Natural killer cell (primary cell): Measurements from ENCODE around the gene SGO2. TPM values are rescaled to one million over a fixed set of nuclear protein-coding genes. Genes with fewer than 3 reads are reported as not detected.

ENCODE experiments used
- ATAC-seq, 3 donors: fragments of 150-1000 bp in 2 of 3; fragments of 200-7000 bp in 1 of 3; cut with Tn5 transposase; 1 replicate in 1 of 3; 2 replicates in 2 of 3; pipeline ENCODE4 v1.10.0; 2021; ENCODE audit warnings: mild to moderate bottlenecking in 2 of 3, moderate library complexity in 2 of 3
- DNase-seq, 2 donors: peaks; one replicate each; pipeline versions ENCODE4 v3.0.0 to v3.0.0-alpha.2; 2013 to 2021; ENCODE audit warnings: mixed read lengths in 1 of 2
- H3K27ac ChIP-seq: one replicate; pipeline ENCODE4 v1.5.1; 2013; ENCODE audit warnings: mild to moderate bottlenecking, low read length
- H3K27me3 ChIP-seq: one replicate; pipeline ENCODE4 v1.6.1; 2013; ENCODE audit warnings: low read length; ENCODE audit not compliant: control insufficient read depth, insufficient read depth
- H3K36me3 ChIP-seq: one replicate; pipeline ENCODE4 v1.6.1; 2013; ENCODE audit warnings: low read length; ENCODE audit not compliant: control insufficient read depth, insufficient read depth
- H3K4me1 ChIP-seq: one replicate; pipeline ENCODE4 v1.6.1; 2013; ENCODE audit warnings: low read length; ENCODE audit not compliant: control insufficient read depth, insufficient read depth
- H3K4me3 ChIP-seq: one replicate; pipeline ENCODE4 v1.5.1; 2013; ENCODE audit warnings: low read length
- H3K9me3 ChIP-seq: one replicate; pipeline ENCODE4 v1.6.1; 2013; ENCODE audit warnings: low read length; ENCODE audit not compliant: control insufficient read depth, insufficient read depth
- H3K27ac Mint-ChIP-seq, 2 donors: one replicate each; pipeline ENCODE4 v1.8.0; 2022; ENCODE audit warnings: mild to moderate bottlenecking in 2 of 2, mixed read lengths in 2 of 2, moderate library complexity in 1 of 2
- H3K27me3 Mint-ChIP-seq, 2 donors: one replicate each; pipeline ENCODE4 v1.8.0; 2022; ENCODE audit warnings: low read depth in 2 of 2, mixed read lengths in 2 of 2
- H3K36me3 Mint-ChIP-seq: one replicate; pipeline ENCODE4 v1.8.0; 2022; ENCODE audit warnings: mixed read lengths
- H3K4me1 Mint-ChIP-seq, 2 donors: one replicate each; pipeline ENCODE4 v1.8.0; 2022; ENCODE audit warnings: mixed read lengths in 2 of 2
- H3K4me3 Mint-ChIP-seq: one replicate; pipeline ENCODE4 v1.8.0; 2022; ENCODE audit warnings: mild to moderate bottlenecking, moderate library complexity, mixed read lengths
- H3K9me3 Mint-ChIP-seq, 2 donors: one replicate each; pipeline ENCODE4 v1.8.0; 2022; ENCODE audit warnings: mixed read lengths in 2 of 2
- CTCF ChIP-seq: fragments of 200-600 bp; IDR thresholded peaks from one replicate; pipeline ENCODE4 v1.8.0; 2022; ENCODE audit warnings: antibody characterized with exemption
- whole genome bisulfite sequencing: methylation state at CpG from one replicate; pipeline ENCODE4 v1.1.7; 2013; ENCODE audit warnings: missing lambda C conversion rate; ENCODE audit not compliant: insufficient coverage; 5-methylcytosine and 5-hydroxymethylcytosine counted together
- intact Hi-C: fragments of 100-400 bp; cut with micrococcal nuclease; formaldehyde crosslinking; loops from one replicate; pipeline ENCODE4 v1.14.2; 2022
- total RNA-seq, 4 donors: library from RNA; stranded (reverse); fragments of 120-200 nt in 1 of 4; gene quantifications; one replicate each; pipeline versions ENCODE4 v1.2.3 to v1.2.4, GENCODE V29; 2013 to 2022

SGO2 gene
- total RNA-seq, 3 donors from 2014 or later (not counting 1 experiment from before 2014, with no cell fraction given), result 2.3 to 5.4 (median 3.1) TPM

- Histone ChIP-seq H3K27ac (no peak overlapping the region), H3K27me3 (no peaks in the 10 kb centered on the region), H3K9me3 (no peaks in the 10 kb centered on the region), H3K4me1 (peaks cover 11% of the 10 kb centered on the region), H3K4me3 (no peak overlapping the region), H3K36me3 (no peaks in the 10 kb centered on the region)
- TF ChIP-seq CTCF, result no peak
- peak overlapping the region in 1 of 2 donors; percentile 57 for H3K27ac Mint-ChIP-seq
- H3K36me3 Mint-ChIP-seq, result no peaks in the 10 kb centered on the region
- WGBS, result 83% methylated on average over 9 of the region's 9 CpGs
- H3K27me3 Mint-ChIP-seq, result peaks cover 0 to 12% of the 10 kb centered on the region in 2 donors
- ATAC-seq (no peak), DNase-seq (no peak)
- no peaks in the 10 kb centered on the region for H3K9me3 Mint-ChIP-seq
- intact Hi-C loops, result no loop called here
- peaks cover 7 to 12% of the 10 kb centered on the region in 2 donors for H3K4me1 Mint-ChIP-seq
- peak overlapping the region; percentile 83 for H3K4me3 Mint-ChIP-seq
Observed at GRCh38 chr2:200586644-200586975, 60.6 kb downstream of the SGO2 start.

GRCh38 chr2:200587007-200587616 is 61.1 kb downstream of the SGO2 start:
- 93% methylated on average over 7 of the region's 9 CpGs for WGBS
- TF ChIP-seq CTCF, result no peak
- H3K4me3 Mint-ChIP-seq, result no peak overlapping the region
- Histone ChIP-seq H3K9me3 (no peaks in the 10 kb centered on the region), H3K27ac (no peak overlapping the region), H3K4me3 (no peak overlapping the region), H3K27me3 (no peaks in the 10 kb centered on the region), H3K4me1 (peaks cover 11% of the 10 kb centered on the region), H3K36me3 (no peaks in the 10 kb centered on the region)
- H3K27ac Mint-ChIP-seq, result no peak overlapping the region
- H3K4me1 Mint-ChIP-seq, result peaks cover 7 to 12% of the 10 kb centered on the region in 2 donors
- DNase-seq (no peak), ATAC-seq (no peak)
- H3K9me3 Mint-ChIP-seq, result no peaks in the 10 kb centered on the region
- intact Hi-C loops, result no loop called here
- H3K36me3 Mint-ChIP-seq, result no peaks in the 10 kb centered on the region
- peaks cover 0 to 15% of the 10 kb centered on the region in 2 donors for H3K27me3 Mint-ChIP-seq

GRCh38 chr2:200588076-200588678 is 62.2 kb downstream of the SGO2 start:
- Mint-ChIP-seq H3K4me3 (no peak overlapping the region), H3K4me1 (peaks cover 7 to 12% of the 10 kb centered on the region in 2 donors), H3K9me3 (no peaks in the 10 kb centered on the region), H3K27me3 (peaks cover 9 to 17% of the 10 kb centered on the region in 2 donors), H3K36me3 (no peaks in the 10 kb centered on the region), H3K27ac (no peak overlapping the region)
- ATAC-seq (no peak), DNase-seq (no peak)
- TF ChIP-seq CTCF, result no peak
- Histone ChIP-seq H3K9me3 (no peaks in the 10 kb centered on the region), H3K36me3 (no peaks in the 10 kb centered on the region), H3K27ac (no peak overlapping the region), H3K4me1 (peaks cover 11% of the 10 kb centered on the region), H3K27me3 (no peaks in the 10 kb centered on the region), H3K4me3 (no peak overlapping the region)
- 88% methylated on average over 1 of the region's 4 CpGs for WGBS
- intact Hi-C loops, result no loop called here

- H3K4me3 ChIP-seq, result no peak overlapping the region
- no peak for TF ChIP-seq CTCF
- peaks cover 7 to 12% of the 10 kb centered on the region in 2 donors for H3K4me1 Mint-ChIP-seq
- peaks cover 19 to 21% of the 10 kb centered on the region in 2 donors for H3K27me3 Mint-ChIP-seq
- H3K27me3 ChIP-seq, result no peaks in the 10 kb centered on the region
- no peak for DNase-seq
- intact Hi-C loops, result no loop called here
- H3K27ac Mint-ChIP-seq, result no peak overlapping the region
- H3K4me3 Mint-ChIP-seq, result no peak overlapping the region
- no peak for ATAC-seq
- no peaks in the 10 kb centered on the region for H3K9me3 Mint-ChIP-seq
- peaks cover 11% of the 10 kb centered on the region for H3K4me1 ChIP-seq
- H3K27ac ChIP-seq, result no peak overlapping the region
- H3K36me3 Mint-ChIP-seq, result no peaks in the 10 kb centered on the region
- H3K9me3 ChIP-seq, result no peaks in the 10 kb centered on the region
- no peaks in the 10 kb centered on the region for H3K36me3 ChIP-seq
Observed at GRCh38 chr2:200590090-200590489, 64.1 kb downstream of the SGO2 start.
